NCI-H2081 treated with DMSO at 0.1 percent for 48 hours (cell line): ENCODE results near the gene DNAAF8.

ENCODE experiments used
- DNase-seq: peaks from one replicate; lab custom pipeline; 2025; lab: John Stamatoyannopoulos, UW

Gene DNAAF8

DNA sequence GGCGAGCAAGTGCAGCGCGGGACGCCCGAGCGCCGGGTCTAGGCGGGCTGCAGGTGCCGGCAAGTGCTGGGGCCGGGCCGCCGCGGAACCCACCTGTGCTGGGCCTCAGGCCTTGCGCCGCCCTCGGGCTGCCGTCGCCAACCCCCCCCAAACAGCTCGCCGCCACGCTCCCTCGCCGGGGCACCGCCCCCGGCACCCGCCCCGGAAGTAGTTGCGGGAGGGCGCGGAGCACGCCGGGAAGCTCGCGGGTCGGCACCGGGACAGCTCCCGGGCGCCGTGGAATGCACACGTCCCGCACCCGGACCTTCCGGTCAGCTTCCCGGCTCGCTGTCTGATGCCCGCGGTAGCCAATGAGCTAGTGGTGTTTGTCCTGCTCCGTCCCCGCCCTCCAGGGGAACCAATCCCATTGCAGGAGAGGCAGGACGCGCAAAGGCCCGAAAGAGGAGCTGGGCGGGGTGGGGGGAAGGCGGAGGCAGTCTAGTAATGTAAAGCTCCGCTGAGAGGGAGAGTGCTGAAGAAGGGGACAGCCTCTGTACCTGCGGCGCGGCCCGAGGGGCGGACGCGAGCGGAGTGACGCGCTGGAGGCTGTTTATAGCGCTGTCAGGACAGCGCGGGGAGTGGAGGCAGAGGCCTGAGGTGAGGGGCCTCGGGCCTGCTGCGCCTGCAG, at the start of gene DNAAF8, which contains the start of gene ANKS3:
DNAAF8 (plus strand) TSS at position 475 of the 667 bp plus-strand sequence. CDS start 1,978 bp downstream, outside the sequence.
ANKS3 (minus strand) TSS at position 209 of the 667 bp plus-strand sequence. CDS start 4,122 bp downstream, outside the sequence.
- DNase-seq, result peak; percentile 73

DNA sequence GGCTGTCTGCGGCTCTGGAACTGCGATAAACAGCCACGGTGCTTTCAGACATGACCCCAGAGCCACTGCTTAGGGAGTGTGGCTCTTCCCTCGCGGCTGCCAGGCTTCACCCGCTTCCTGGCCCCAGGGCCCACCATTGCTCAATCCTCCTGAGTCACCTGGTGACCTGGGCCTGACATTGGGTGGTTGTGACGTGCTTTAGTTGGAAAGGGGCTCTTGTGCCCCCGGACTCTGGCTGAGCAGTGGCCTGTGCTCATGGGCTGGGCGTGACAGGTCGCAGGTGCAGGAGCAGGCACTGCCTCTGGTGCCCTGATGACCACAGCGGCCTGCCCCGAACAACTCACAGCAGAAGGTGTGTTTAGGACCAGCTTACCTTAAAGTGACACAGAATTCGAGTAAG, 49.6 kb upstream of the DNAAF8 start:
- DNase-seq, result no peak

DNA sequence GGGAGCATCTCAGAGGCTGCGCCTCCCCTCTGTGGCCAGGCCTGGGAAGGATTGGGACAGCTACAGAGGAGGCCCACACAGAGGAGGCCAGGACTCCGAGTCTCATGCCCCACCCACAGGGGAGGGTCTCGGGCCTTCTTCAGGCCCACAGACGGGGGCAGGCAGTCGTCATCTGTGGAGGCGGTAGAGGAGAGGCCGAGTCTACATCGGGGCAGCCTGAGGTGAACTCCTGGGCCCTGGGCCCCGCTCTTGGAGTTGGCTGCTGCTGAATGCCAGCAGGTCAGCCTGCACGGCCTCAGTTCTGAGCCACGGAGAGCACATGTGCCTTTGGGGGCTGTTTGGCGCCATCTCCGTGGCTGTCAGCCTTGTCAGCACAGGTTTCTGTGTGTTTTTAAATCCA, 49.0 kb upstream of the DNAAF8 start:
- no peak for DNase-seq

DNA sequence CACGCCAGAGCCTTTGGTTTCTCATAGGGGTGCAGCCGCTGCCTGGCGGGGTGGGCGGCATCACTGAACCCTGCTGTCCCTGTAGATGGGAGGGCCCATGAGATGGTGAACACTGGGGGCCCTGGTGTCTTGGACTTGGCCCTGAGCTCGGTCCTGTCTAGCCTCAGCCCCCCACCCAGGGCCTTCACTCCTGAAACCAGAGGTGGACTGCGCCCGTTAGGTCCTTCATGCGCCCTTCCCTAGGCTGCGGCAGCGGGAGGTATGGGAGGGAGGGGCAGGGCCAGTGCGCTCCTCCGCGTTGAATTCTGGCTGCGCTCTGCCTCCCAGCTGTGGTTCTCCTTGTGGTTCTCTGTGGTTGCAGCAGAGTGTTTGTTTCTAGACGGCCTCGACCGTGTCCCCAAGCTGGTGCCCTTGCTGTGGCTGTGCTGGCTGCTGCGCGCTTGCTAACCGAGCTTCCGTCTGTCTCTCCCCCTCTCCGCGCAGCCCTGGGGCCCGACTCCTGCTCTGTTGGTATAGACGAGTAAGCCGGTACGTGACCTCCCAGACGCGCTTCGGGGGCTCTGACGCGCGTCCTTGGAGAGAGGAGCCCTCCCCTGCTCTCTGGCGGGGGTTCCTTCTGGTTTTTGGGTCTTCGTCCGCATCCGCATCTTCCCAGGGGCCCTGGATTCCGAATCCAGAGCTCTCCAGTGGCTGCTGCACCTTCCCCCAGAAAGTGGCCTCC, 48.4 kb upstream of the DNAAF8 start:
- DNase-seq, result no peak

DNA sequence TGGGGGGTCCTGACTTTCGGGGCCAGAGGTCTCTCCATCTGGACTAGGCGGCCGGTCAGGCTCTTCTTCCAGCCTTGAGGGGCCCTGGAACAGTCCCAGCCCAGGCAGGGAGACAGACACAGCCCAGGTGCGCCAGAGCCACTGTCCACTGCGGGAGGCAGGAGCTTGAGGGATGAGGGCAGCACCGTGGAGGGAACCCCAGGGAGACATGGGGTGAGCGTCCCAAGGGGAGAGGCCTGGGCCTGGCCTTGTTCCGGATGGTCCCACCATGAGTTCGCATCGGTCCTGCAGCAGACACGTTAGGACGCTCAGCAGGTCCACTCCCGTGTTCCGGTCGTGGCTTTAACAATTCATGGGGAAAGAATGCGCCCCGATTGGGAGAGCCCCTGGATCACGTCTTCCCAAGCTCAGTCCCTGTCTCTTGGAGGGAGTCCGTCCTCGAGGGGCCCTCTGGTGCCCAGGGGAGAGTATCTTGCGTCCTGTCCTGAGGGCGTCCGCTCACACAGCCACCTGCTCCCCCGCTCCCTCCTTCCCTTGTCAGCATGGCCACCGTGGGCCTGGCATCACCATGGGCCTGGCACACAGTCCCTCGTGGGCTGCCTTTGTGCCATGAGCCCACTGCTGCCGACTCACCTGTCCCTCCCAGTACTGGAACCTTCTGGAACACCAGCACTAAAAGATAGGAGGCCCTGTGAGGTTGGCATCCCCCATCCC, 47.7 kb upstream of the DNAAF8 start:
- no peak for DNase-seq

DNA sequence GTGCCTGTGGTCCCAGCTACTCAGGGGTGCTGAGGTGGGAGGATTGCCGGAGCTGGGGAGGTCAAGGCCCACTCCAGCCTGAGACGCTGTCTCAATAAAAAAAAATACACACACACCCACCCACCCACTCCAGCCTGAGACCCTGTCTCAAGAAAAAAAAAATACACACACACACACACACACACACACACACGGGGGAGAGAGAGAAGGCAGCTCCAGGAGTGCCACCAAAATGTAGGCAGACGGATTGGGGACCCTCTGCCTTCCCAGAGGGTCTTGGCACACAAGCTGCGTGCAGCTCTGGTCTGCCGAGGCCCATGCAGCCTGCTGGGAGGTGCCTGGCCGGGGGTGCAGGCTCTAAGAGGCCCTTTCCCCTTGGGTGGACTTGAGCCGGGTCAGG, 46.9 kb upstream of the DNAAF8 start:
- DNase-seq, result no peak

DNA sequence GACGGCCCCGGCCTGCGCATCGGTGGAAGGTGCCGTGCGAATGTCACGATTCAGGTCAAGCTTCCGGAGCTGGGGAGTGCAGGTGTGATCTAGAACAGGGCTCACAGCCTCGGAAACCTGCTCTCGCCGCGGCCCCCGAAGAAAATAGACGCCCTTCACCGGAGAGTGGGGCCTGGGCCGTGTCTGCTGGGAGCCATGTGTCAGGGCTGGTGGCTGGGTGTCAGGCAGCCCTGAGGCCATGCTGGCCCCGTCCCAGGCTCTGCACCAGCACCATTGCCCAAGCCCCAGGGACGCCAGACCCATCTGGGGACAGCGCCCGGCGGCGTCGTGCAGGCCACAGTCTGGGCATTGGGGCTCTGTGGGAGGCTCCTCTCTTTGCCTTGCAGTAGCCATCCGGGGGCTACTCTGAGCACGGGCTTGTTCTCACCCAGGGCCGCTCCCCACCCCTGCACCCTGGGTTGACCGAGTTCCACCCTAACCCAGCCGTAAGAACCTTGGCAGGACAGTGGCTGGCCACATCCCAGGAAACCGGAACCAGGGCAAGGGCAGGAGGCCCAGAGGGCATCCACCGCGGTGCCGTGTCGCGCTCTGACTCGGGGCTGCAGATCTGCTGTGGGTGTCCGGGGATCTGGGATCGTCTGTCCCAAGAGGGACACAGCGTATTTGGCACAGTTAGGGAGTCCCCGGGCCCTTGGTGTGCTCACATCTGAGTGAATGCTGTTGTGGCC, 46.2 kb upstream of the DNAAF8 start:
- DNase-seq, result no peak

DNA sequence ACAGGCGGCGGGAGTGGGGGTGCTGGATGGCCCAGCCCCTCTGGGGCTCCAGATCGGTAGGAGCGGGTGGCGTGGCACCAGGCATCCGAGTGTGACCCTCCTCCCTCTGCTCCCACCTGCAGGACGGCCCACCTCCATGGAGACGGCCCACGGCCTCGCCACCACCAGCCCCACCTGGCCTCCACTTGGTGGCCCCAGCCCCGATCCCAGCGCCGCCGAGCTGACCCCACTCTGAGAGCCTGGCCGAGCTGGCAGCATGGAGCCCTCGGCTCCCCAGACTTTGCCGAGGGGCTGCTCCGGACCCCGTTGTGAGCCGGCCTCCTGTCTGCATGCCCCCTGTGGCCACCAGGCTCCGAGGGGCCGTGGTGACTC, 45.7 kb upstream of the DNAAF8 start:
- no peak for DNase-seq

DNA sequence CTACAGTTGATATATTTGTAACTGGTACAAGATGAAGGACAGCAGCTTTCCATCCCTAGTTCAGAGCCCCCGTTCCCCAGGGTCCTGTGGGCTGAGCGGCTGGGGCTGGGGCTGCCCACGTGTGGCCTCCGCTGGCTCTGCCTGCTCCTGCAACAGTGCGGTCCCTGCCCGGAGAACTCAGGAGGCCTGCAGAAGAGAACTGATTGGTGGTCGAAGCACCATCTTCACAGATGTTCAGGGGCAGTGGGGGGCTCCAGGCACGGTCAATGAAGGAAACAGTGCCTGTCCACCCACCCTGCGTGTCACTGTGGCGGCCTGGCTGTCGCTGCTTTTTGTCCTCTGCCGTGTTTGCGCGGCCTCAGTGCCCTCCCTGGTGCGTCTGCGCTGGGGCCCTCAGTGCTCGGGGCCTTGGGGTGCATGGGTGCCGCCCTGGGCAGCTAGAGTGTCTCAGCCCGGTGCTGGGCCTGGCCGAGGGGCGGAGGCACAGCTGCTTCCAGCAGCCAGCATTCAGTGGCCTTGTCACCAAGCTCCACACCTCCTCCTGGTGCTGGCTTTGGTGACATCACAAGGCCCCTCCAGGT, 45.2 kb upstream of the DNAAF8 start:
- DNase-seq, result no peak

DNA sequence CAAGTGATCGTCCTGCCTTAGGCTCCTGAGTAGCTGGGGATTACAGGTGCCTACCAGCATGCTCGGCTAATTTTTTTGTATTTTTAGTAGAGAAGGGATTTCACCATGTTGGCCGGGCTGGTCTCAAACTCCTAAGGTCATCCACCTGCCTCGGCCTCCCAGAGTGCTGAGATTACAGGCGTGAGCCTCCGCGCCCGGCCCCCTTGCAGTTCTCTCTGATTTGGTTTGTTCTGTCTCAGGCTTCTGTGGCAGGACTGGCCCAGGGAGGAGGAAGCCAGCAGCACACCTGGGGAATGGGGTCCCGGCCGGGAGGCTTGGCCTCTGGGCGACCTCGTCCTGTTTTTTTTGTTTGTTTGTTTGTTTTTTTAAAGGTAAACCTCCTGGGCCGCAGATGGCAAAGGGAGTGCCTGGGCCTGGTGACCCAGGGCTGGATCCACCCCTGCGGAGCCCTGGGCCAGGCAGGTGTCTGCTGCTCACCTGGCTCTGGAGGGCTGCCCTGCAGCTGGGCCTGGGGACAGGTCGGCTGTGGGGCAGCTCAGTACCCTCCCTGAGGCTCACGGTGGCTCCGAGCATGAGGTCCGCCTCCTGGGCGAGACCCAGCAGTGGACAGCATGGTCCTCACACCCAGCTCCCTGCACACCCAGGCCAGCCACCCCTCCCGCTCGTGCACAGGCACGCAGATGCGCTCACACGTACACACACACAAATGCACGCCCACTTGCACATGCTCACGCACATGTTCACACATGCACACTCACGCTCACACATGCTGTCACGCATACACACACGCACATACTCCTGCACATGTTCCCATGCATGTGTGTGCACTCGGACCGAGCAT, 44.3 kb upstream of the DNAAF8 start:
- DNase-seq, result no peak

DNA sequence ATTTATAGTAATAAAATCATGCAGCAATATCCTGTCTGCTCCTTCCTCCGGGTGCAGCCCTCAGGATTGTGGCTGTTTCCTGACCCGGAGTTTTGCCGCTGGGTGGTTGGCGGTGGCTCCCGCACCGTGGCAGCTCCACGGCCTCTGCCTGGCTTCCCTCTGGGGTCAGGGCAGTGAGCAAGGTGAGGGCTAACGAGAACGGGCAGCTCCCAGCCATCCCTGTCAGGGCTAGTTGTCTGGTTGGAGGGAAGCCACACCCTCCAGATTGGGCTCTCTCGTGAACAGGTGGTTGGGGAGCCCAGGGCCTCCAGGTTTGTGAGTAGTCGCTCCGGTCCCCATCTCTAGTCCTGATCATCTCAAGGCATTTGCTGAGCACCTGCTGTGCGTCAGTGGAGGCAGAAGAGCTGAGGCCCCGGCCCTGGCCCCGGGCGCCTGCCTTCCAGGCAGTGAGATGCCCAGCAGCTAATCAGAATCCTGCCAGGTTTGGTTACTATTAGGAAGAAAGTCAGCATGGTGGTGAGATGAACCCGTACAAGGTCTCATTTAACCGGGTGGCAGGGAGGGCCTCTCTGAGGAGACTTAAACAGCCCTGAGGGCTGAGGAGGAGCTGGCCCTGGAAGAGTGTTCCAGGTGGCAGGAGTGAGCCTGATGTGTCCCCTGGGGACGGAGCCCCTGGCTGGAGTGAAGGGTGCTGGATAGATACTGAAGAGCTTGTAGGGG, 43.2 kb upstream of the DNAAF8 start:
- DNase-seq, result no peak

DNA sequence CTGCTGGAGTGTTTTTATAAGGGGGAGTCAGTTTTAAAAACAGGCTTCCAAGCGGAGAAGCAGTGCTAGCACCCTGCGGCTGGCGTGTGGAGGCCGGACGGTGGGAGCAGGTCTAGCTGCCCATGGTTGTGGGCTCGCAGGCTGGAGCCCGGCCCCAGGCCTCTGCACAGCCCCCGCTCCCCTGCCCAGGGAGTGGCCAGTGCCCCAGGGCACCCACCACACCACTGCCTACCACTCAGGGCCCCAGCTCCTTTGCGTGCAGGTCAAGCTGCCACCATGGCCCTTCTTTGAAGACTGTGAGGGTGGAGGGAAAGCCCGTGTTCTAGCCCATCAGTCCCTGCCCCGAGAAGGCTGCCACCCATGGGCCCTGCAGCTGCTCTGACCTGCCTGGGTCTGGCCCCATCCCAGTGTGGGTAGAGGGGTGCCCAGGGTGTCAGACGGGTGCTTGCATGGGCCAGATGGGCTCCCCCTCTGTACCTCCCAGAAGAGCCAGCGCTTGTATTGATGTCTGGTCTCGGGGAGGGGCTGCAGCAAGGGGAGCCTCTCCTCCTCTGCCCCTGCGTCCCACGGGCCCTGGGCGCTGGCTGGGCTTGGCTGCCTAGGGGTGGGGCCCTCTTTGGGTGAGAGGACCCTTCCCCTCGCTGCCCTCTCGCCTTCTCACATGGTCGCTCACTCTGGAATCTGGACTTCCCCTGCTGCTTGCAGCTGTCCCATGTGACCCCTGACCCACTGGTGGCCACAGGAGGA, 42.5 kb upstream of the DNAAF8 start:
- no peak for DNase-seq

DNA sequence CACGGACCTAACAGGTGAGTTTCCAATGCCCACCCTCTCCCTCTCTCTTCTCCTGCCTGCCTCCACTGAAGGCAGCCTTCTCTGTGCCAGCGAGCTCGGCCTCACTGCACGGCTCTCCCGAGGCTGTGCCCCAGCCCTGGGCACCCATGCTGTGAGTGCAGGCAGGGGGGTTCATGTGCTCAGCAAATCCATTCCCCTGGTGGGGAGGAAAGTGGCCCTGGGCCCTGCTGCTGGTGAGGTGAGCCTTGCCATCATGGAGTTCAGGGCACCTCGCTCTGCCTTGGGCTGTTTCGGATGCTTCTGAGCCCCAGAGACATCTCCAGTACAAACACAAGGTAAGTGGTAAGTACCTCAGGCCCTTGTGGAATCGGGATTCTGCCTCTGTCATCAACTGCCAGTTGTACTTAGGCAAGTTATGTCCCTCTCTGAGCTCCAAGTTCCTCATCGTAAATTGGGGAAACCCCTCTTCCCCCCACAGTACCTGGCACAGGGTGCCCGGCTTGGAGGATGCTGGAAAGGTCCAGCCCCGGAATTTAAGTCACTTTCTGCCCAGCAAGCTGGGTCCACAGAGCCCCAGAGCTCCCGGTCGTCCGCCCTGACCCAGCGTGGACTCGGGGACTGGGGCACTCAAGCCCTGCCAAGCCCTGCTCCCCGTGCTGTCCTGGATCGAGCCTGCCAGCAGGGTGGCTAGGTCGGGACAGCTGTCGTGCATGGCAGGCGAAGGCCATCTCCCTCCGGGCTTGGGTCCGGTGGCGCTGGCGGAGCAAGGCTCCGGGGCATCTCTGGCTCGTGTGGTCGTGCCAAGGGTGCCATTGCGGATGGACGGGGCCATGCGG, 41.7 kb upstream of the DNAAF8 start:
- no peak for DNase-seq

DNA sequence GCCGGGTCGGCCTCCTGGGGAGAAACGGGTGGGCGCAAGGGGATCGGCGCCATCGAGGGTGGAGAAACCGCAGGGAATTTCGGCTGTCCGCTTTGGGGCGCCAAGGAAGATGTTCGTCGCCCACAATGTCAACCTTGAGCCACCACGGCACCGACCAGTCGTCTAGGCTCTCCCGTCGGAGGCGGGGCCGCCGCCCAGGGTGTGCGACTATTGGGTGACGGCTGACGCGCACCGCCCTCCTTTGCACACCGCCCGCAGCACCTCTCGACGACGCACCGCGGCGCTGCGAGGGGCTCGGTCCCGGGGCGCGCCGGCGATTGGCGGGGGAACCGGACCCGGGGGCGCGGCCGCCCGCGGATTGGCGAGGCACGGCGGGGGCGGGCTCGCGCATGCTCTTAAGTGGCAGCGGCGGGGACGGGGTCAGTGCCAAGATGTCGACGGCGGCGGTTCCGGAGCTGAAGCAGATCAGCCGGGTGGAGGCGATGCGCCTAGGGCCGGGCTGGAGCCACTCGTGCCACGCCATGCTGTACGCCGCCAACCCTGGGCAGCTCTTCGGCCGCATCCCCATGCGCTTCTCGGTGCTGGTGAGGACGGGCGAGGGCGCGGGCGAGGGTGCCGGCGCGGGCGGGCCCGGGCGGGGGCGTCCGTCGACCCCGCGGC, 40.9 kb upstream of the DNAAF8 start, which contains the start of gene NUDT16L1:
NUDT16L1 (plus strand) TSS at position 267 of the 660 bp plus-strand sequence; CDS start at position 432, 165 bp downstream.
- DNase-seq, result peak; percentile 80

DNA sequence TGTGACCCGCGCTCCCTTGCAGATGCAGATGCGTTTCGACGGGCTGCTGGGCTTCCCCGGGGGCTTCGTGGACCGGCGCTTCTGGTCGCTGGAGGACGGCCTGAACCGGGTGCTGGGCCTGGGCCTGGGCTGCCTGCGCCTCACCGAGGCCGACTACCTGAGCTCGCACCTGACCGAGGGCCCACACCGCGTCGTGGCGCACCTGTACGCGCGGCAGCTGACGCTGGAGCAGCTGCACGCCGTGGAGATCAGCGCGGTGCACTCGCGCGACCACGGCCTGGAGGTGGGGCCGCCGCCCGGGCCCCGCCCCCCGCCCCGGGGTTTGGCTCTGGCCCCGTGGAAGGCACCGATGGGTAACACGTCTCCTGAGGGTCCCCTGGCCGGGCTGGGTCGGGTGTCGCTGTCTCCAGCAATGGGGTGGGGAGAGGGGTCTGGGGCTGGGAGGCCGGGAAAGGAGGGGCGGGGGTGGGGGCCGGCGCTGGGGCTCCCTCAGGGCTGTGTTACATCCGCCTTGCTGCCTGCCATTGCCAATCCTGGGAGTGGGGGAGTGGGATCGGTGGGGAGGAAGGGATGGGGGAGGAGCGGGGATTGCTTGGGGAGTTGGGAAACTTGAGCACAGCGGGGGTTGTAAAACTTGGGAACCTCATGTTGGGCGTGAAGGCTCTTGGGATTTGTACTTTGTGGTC, 40.2 kb upstream of the DNAAF8 start:
- DNase-seq, result no peak

DNA sequence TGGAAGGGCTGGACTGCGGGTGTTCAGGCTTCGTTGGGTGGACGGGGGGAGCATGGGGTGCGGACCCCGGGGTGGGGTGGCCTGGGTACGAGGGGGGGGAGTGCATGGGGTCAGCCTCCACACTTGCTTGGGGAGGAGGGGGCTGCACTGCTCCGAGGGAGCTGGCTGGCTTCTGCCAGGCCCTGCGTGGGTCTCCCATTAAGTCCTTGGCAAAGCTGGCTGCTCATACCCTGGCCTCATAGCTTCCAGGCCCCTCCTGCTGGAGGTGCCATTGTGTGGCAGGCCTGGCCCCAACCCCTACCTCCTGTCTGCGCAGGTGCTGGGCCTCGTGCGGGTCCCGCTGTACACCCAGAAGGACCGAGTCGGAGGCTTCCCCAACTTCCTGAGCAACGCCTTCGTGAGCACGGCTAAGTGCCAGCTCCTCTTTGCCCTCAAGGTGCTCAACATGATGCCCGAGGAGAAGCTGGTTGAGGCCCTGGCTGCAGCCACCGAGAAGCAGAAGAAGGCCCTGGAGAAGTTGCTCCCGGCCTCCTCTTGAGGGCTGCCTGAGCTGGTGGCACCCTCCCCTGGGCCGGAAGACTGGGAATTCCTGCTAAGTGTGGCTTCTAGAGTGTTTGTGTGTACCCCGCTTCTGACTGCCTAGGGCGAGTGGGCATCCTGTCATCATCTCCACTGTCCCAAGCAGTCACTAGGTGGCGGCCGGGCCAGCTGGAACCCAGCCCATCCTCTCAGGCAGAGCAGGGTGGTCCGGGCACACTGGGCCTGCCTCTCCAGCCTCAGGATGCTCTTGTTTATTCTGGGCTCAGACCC, 39.5 kb upstream of the DNAAF8 start:
- DNase-seq, result no peak
